ENCODE results near the gene SMIM43. TPM values are rescaled to one million over a fixed set of nuclear protein-coding genes. Genes with fewer than 3 reads are reported as not detected.
"Not testable (repeated sequence)": the region's sequence is repeated elsewhere in the genome, so short reads cannot be mapped to it uniquely, and the experiment has no call there.

The SMIM43 gene
- total RNA-seq, 1 donor from 2014 or later = not detected

- DNase-seq (ENCODE audit: low read depth) = no peak
- TF ChIP-seq CTCF (conservative IDR thresholded peaks at IDR 0.05; ENCODE audit: low read depth, low read length) = no peak
- no peak overlapping the region for H3K4me3 ChIP-seq (ENCODE audit: low read depth, low read length)
Observed at GRCh38 chr4:121760205-121760604, 4.8 kb downstream of the SMIM43 start.

DNA sequence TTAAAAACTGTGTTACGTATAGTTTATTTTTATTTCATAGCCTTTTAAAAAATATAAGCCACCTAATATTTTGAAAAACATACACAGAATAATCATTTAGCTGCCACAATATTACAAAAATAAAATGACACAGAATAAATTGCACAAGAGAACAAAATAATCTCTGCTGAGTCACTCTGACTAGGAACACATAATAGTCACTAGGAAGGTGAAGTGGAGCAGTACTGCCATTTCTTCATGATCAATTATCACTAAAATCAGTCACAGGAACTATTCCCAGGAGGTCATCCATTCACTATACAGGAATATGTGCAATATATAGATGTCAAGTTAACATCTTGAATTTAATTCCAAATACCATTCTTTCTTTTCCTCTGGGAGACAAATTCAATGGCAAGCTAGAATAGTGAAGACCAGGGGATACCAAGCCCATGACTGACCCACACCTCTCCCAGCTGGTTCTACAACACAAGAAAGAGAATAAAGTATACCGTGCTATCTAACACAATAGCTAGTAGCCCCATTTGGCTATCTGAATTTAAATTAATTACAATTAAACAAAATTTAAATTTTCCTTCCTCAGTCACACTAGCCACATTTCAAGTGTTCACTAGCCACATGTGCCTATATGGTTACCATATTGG lies 5.9 kb downstream of the SMIM43 start:
- H3K4me3 ChIP-seq (ENCODE audit: low read depth, low read length) = no peak overlapping the region
- no peak for TF ChIP-seq CTCF (conservative IDR thresholded peaks at IDR 0.05; ENCODE audit: low read depth, low read length)
- no peak for DNase-seq (ENCODE audit: low read depth)

DNA sequence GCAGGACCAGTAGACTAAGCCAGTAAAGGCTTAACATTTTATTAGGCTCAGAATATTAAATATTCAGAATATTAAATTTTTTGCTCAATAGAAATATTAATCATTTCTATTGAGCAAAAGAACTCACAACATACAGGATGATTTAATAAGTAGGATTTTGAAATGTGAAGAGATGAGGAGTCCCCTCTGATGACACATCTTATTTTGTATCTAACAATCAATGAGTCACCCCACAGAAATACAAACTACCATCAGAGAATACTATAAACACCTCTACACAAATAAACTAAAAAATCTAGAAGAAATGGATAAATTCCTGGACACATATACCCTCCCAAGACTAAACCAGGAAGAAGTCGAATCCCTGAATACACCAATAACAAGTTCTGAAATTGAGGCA lies 12.8 kb downstream of the SMIM43 start:
- not testable (repeated sequence) for H3K4me3 ChIP-seq (ENCODE audit: low read depth, low read length); DNase-seq (ENCODE audit: low read depth)

- no peak overlapping the region for H3K4me3 ChIP-seq (ENCODE audit: low read depth, low read length)
- no peak for TF ChIP-seq CTCF (conservative IDR thresholded peaks at IDR 0.05; ENCODE audit: low read depth, low read length)
- DNase-seq (ENCODE audit: low read depth) = no peak
Observed at GRCh38 chr4:121749225-121749624, 15.7 kb downstream of the SMIM43 start.

GRCh38 chr4:121742794-121743193 lies 22.2 kb downstream of the SMIM43 start:
- DNase-seq (ENCODE audit: low read depth) = no peak
- no peak for TF ChIP-seq CTCF (conservative IDR thresholded peaks at IDR 0.05; ENCODE audit: low read depth, low read length)
- H3K4me3 ChIP-seq (ENCODE audit: low read depth, low read length) = no peak overlapping the region

DNA sequence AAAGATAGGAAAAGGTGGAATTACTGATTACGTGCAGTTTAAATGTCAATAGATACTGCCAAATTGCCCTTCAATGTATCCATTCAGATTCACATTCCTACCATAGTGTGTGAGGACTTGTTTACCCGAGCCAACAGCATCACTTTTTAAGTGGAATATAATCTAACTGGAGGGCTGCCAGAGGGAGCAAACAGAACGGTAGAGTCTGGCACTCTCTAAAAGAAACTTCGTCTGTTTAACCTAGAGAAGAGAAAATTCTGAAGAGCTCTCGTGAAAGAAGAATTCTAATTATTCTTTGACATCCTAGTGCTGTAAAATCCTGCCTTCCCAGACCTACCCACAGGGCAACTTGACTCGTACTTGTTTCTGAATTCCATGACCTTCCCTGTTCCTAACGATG lies 23.2 kb downstream of the SMIM43 start:
- H3K4me3 ChIP-seq (ENCODE audit: low read depth, low read length) = no peak overlapping the region
- no peak for TF ChIP-seq CTCF (conservative IDR thresholded peaks at IDR 0.05; ENCODE audit: low read depth, low read length)
- DNase-seq (ENCODE audit: low read depth) = no peak

DNA sequence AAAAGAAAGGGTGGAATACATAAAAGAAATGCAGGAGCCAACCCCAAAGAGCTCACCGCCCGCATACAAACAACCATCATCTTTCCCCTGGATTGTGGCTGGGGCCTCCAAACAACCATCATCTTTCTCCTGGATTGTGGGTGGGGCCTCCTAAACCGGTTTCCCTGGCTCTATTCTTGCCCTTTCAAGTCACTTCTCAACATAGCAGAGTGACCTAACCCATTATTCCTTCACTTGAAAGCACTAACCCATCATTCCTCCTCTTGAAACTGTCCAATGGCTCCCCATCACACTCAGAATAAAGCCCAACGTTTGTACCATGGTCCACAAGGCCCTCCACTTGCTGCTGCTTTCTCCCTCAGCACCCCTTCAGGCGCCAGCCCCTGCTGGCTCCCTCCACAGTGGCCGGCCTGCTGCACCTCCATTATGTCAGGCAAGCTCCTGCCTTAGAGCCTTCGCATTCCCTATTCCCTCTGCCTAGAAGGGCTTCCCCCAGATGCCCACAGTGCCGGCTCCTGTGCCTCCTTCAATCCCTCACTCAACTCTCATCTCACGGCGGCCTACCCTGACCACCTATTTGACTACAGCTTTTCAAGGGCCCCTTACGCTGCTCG lies 24.1 kb downstream of the SMIM43 start:
- no peak for TF ChIP-seq CTCF (conservative IDR thresholded peaks at IDR 0.05; ENCODE audit: low read depth, low read length)
- DNase-seq (ENCODE audit: low read depth) = no peak
- H3K4me3 ChIP-seq (ENCODE audit: low read depth, low read length) = no peak overlapping the region

Data from epithelial cell of proximal tubule (primary cell).